Measurements from ENCODE around the gene SLC9A8.

DNA sequence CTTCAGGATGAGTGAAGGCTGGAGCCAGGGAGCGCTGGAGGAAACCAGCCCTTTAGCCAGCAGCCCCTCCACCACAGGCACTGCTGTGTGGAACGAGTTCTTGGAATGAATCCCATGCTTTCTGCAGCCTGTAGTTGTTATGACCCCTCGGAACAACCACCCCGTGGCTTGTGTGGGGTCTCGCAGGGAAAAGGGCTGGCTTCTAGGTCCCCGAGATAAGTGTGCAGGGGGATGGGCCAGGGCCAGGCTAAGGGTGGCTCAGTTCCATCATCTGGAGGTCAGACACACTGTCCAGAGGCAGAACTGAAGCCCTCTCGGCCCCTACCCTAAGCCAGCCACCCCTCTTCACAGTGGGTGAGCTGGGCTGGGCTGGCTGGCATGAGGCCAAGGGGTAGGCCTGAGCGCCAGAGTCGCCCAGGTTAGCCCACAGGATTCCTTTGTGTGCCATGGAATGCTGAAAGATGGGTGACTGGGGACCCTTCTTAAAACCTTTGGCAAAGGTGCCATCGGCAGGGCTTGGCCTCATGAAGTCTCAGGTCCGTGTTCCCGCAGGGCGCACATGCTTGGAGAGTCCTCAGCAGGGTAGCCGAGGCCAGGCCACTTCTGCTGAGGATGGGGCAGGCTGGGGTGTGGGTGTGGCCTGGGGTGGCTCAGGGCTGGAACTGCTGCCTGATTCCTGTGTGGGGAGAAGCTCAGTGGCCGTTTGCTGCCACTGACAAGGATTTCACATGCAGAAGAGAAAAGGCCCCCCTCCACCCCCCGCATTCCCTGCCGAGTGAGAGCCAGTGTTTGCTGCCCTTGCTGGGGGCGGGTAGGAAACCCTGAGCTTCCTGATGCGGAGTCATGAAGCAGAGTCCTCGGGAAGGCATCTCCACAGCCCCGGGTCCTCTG is 78.1 kb downstream of the SLC9A8 start:
- TF ChIP-seq, protein P1, sequence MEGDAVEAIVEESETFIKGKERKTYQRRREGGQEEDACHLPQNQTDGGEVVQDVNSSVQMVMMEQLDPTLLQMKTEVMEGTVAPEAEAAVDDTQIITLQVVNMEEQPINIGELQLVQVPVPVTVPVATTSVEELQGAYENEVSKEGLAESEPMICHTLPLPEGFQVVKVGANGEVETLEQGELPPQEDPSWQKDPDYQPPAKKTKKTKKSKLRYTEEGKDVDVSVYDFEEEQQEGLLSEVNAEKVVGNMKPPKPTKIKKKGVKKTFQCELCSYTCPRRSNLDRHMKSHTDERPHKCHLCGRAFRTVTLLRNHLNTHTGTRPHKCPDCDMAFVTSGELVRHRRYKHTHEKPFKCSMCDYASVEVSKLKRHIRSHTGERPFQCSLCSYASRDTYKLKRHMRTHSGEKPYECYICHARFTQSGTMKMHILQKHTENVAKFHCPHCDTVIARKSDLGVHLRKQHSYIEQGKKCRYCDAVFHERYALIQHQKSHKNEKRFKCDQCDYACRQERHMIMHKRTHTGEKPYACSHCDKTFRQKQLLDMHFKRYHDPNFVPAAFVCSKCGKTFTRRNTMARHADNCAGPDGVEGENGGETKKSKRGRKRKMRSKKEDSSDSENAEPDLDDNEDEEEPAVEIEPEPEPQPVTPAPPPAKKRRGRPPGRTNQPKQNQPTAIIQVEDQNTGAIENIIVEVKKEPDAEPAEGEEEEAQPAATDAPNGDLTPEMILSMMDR (conservative IDR thresholded peaks at IDR 0.05; ENCODE audit: low read depth, low read length): no peak
- TF ChIP-seq BHLHE40 (IDR thresholded peaks at IDR 0.05; ENCODE audit: low read depth, low read length): no peak
- TF ChIP-seq CHD1 (IDR thresholded peaks at IDR 0.05; ENCODE audit: low read depth, low read length): no peak
- TF ChIP-seq POLR2A (IDR thresholded peaks at IDR 0.05; ENCODE audit: low read depth, low read length): no peak
- TF ChIP-seq CEBPB (IDR thresholded peaks at IDR 0.05; ENCODE audit: low read depth, low read length): no peak
- no peak for TF ChIP-seq RCOR1 (IDR thresholded peaks at IDR 0.05; ENCODE audit: insufficient replicate concordance, low read length)
- TF ChIP-seq RFX5 (IDR thresholded peaks at IDR 0.05; ENCODE audit: low read depth, low read length): no peak
- no peak for TF ChIP-seq MAZ (IDR thresholded peaks at IDR 0.05; ENCODE audit: borderline replicate concordance, low read depth, low read length)
- TF ChIP-seq NFE2L2 (IDR thresholded peaks at IDR 0.05; ENCODE audit: low read depth, low read length): no peak
- no peak for TF ChIP-seq RAD21 (IDR thresholded peaks at IDR 0.05; ENCODE audit: low read length)
